Measurements from ENCODE around the gene TWSG1. TPM values are rescaled to one million over a fixed set of nuclear protein-coding genes. Genes with fewer than 3 reads are reported as not detected.

The TWSG1 gene
- total RNA-seq, 1 experiment from 2014 or later, result 19.3 TPM

DNA sequence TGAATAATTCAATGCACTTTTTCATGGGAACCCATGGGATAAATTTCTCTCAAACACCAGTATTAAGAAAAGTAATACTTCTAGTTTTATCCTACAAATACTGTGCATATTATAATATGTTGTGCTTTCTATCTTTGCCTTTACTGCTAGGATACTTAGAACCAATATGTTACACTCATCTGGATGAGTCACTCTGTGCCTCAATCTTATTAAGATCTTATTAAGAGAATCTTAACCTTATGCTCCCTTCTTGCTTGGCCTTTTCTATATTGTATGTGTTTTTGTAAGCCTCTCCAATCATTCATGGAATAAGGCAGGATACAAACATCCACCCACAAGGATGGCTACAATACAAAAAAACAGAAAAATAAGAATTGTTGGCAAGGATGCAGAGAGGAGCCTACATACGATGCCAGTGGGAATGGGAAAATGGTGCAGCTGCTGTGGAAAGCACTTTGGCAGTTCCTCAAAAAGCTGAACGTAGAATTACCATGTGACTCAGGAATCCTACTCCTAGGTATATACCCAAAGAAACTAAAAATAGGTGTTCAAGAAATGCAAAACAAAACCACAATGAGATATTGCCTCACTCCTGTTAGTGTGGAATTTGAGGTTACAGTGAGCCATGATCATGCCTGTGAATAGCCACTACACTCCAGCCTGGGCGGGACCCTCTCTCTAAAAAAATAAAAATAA is 10.7 kb upstream of the TWSG1 start:
- H3K36me3 Mint-ChIP-seq, result peaks cover 8% of the 10 kb centered on the region; the same call in 1 of the 2 replicates
- DNase-seq (ENCODE audit: low spot score), result no peak
- CTCF ChIA-PET, result interaction anchor here (1.1 kb wide), 1 partner anchor 10 kb away, joined by 3 read pairs; the partner anchor contains the start of gene TWSG1
- H3K9me3 Mint-ChIP-seq, result peaks cover 9% of the 10 kb centered on the region
- no peak for ATAC-seq
- H3K4me3 Mint-ChIP-seq, result no peak overlapping the region
- no peaks in the 10 kb centered on the region for H3K27me3 Mint-ChIP-seq (ENCODE audit: low read depth)
- H3K27ac Mint-ChIP-seq, result no peak overlapping the region
- no peaks in the 10 kb centered on the region for H3K4me1 Mint-ChIP-seq
- POLR2A ChIA-PET, result no interaction called here
- TF ChIP-seq ZMAT4 (CRISPR knock-in tag; IDR thresholded peaks at IDR 0.05) (no peak), MXD4 (CRISPR knock-in tag; IDR thresholded peaks at IDR 0.05; ENCODE audit: borderline replicate concordance) (no peak)

- Mint-ChIP-seq H3K27ac (no peak overlapping the region), H3K4me3 (no peak overlapping the region), H3K9me3 (peaks cover 9% of the 10 kb centered on the region), H3K27me3 (ENCODE audit: low read depth) (no peaks in the 10 kb centered on the region), H3K4me1 (no peaks in the 10 kb centered on the region), H3K36me3 (peaks cover 5% of the 10 kb centered on the region; the same call in 1 of the 2 replicates)
- DNase-seq (ENCODE audit: low spot score), result no peak
- CTCF ChIA-PET, result no interaction called here
- POLR2A ChIA-PET, result no interaction called here
- TF ChIP-seq JAZF1 (CRISPR knock-in tag; IDR thresholded peaks at IDR 0.05) (no peak), OVOL2 (CRISPR knock-in tag; IDR thresholded peaks at IDR 0.05; ENCODE audit: borderline replicate concordance) (no peak), AFF4 (CRISPR knock-in tag; IDR thresholded peaks at IDR 0.05; ENCODE audit: borderline replicate concordance) (no peak), NR3C1 (CRISPR knock-in tag; conservative IDR thresholded peaks at IDR 0.05; ENCODE audit: low read depth) (no peak), FOXP1 (CRISPR knock-in tag; IDR thresholded peaks at IDR 0.05; ENCODE audit: borderline replicate concordance) (no peak), ZNF423 (CRISPR knock-in tag; IDR thresholded peaks at IDR 0.05) (no peak), CREM (CRISPR knock-in tag; IDR thresholded peaks at IDR 0.05) (no peak), ZMAT4 (CRISPR knock-in tag; IDR thresholded peaks at IDR 0.05) (no peak), MAX (CRISPR knock-in tag; IDR thresholded peaks at IDR 0.05) (no peak), RELA (CRISPR knock-in tag; IDR thresholded peaks at IDR 0.05; ENCODE audit: borderline replicate concordance) (no peak)
- TF ChIP-seq, protein P1, sequence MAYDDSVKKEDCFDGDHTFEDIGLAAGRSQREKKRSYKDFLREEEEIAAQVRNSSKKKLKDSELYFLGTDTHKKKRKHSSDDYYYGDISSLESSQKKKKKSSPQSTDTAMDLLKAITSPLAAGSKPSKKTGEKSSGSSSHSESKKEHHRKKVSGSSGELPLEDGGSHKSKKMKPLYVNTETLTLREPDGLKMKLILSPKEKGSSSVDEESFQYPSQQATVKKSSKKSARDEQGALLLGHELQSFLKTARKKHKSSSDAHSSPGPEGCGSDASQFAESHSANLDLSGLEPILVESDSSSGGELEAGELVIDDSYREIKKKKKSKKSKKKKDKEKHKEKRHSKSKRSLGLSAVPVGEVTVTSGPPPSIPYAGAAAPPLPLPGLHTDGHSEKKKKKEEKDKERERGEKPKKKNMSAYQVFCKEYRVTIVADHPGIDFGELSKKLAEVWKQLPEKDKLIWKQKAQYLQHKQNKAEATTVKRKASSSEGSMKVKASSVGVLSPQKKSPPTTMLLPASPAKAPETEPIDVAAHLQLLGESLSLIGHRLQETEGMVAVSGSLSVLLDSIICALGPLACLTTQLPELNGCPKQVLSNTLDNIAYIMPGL (CRISPR knock-in tag; IDR thresholded peaks at IDR 0.05), result no peak
- ATAC-seq, result no peak
These were observed 8.9 kb upstream of the TWSG1 start for GRCh38 chr18:9325716-9326115.

GRCh38 chr18:9328776-9329175 is 5.8 kb upstream of the TWSG1 start:
- Mint-ChIP-seq H3K4me1 (0 out of 2 replicates have a peak, but pooled peaks cover under 1% of the 10 kb centered on the region), H3K9me3 (peaks cover 9% of the 10 kb centered on the region), H3K27me3 (ENCODE audit: low read depth) (peaks cover 14% of the 10 kb centered on the region), H3K27ac (no peak overlapping the region), H3K36me3 (no peaks in the 10 kb centered on the region), H3K4me3 (no peak overlapping the region)
- DNase-seq (ENCODE audit: low spot score), result no peak
- POLR2A ChIA-PET, result no interaction called here
- no peak for ATAC-seq
- CTCF ChIA-PET, result no interaction called here
- TF ChIP-seq RORB (CRISPR knock-in tag; IDR thresholded peaks at IDR 0.05) (no peak), SOX15 (CRISPR knock-in tag; IDR thresholded peaks at IDR 0.05) (no peak), FOXP1 (CRISPR knock-in tag; IDR thresholded peaks at IDR 0.05; ENCODE audit: borderline replicate concordance) (no peak), CDX4 (CRISPR knock-in tag; IDR thresholded peaks at IDR 0.05; ENCODE audit: borderline replicate concordance) (no peak), ELF4 (CRISPR knock-in tag; IDR thresholded peaks at IDR 0.05; ENCODE audit: low read depth) (no peak), ZBTB21 (CRISPR knock-in tag; IDR thresholded peaks at IDR 0.05; ENCODE audit: borderline replicate concordance) (no peak), GTF2I (CRISPR knock-in tag; conservative IDR thresholded peaks at IDR 0.05) (no peak), HMGA2 (CRISPR knock-in tag; IDR thresholded peaks at IDR 0.05) (no peak)
- TF ChIP-seq, protein P2, sequence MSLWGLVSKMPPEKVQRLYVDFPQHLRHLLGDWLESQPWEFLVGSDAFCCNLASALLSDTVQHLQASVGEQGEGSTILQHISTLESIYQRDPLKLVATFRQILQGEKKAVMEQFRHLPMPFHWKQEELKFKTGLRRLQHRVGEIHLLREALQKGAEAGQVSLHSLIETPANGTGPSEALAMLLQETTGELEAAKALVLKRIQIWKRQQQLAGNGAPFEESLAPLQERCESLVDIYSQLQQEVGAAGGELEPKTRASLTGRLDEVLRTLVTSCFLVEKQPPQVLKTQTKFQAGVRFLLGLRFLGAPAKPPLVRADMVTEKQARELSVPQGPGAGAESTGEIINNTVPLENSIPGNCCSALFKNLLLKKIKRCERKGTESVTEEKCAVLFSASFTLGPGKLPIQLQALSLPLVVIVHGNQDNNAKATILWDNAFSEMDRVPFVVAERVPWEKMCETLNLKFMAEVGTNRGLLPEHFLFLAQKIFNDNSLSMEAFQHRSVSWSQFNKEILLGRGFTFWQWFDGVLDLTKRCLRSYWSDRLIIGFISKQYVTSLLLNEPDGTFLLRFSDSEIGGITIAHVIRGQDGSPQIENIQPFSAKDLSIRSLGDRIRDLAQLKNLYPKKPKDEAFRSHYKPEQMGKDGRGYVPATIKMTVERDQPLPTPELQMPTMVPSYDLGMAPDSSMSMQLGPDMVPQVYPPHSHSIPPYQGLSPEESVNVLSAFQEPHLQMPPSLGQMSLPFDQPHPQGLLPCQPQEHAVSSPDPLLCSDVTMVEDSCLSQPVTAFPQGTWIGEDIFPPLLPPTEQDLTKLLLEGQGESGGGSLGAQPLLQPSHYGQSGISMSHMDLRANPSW (CRISPR knock-in tag; conservative IDR thresholded peaks at IDR 0.05; ENCODE audit: low read depth), result no peak
- TF ChIP-seq, protein P3, sequence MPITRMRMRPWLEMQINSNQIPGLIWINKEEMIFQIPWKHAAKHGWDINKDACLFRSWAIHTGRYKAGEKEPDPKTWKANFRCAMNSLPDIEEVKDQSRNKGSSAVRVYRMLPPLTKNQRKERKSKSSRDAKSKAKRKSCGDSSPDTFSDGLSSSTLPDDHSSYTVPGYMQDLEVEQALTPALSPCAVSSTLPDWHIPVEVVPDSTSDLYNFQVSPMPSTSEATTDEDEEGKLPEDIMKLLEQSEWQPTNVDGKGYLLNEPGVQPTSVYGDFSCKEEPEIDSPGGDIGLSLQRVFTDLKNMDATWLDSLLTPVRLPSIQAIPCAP (CRISPR knock-in tag; IDR thresholded peaks at IDR 0.05), result no peak
